C4-2B (cell line): ENCODE results near the gene INTS12.

ENCODE experiments used
- ZFX ChIP-seq: fragments of 450-650 bp; IDR thresholded peaks from 2 replicates; pipeline ENCODE4 v1.6.1; 2017
- TF ChIP-seq, protein P1 (sequence below): fragments of 450-650 bp; conservative IDR thresholded peaks from 2 replicates; pipeline ENCODE4 v1.5.1; 2017; ENCODE audit warnings: mild to moderate bottlenecking

DNA sequence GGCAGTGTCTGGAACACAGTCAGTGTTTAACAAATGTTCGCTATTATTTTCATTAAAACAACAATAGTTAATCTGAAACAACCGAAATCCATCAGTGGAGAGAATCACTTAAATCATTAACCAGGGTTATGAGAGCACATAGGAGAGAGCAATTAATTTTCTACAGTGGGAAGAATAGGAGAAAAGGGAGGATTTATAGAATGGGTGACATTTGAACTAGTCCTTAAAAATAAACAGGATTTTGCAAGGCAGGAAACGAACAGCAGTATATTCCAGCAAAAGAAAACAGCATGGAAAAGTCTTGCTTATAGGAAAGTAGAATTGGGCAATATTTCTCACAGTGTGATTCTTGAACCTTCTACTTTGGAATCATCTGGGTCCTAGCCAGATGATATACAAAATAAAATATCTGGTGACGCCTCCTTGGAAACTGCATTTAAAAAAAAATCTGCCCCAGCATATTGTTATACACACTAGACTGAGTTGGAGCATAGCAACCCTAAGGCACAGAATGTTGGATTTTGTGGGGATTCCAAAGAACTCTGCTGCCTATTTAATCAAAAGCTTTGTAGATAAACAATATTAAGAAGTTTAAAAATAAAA, 56.1 kb downstream of the INTS12 start:
- TF ChIP-seq, protein P1, sequence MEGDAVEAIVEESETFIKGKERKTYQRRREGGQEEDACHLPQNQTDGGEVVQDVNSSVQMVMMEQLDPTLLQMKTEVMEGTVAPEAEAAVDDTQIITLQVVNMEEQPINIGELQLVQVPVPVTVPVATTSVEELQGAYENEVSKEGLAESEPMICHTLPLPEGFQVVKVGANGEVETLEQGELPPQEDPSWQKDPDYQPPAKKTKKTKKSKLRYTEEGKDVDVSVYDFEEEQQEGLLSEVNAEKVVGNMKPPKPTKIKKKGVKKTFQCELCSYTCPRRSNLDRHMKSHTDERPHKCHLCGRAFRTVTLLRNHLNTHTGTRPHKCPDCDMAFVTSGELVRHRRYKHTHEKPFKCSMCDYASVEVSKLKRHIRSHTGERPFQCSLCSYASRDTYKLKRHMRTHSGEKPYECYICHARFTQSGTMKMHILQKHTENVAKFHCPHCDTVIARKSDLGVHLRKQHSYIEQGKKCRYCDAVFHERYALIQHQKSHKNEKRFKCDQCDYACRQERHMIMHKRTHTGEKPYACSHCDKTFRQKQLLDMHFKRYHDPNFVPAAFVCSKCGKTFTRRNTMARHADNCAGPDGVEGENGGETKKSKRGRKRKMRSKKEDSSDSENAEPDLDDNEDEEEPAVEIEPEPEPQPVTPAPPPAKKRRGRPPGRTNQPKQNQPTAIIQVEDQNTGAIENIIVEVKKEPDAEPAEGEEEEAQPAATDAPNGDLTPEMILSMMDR = no peak
- TF ChIP-seq ZFX = no peak
